GM12878 (cell line): ENCODE measurements around the gene CFAP53. TPM values are rescaled to one million over a fixed set of nuclear protein-coding genes. Genes with fewer than 3 reads are reported as not detected.
A peak's percentile ranks its signal among the peaks of the same experiment; 100 is the strongest.

ENCODE experiments used
- ATF2 ChIP-seq: IDR thresholded peaks from 2 replicates; pipeline ENCODE4 v1.6.1; 2012; ENCODE audit warnings: low read length, inconsistent platforms
- ATF3 ChIP-seq: IDR thresholded peaks from 2 replicates; pipeline ENCODE4 v1.6.1; 2011; ENCODE audit warnings: low read depth, mild to moderate bottlenecking, low read length, moderate library complexity, borderline replicate concordance; ENCODE audit errors: extremely low read depth
- CUX1 ChIP-seq: IDR thresholded peaks from 2 replicates; pipeline ENCODE4 v1.6.1; 2012; ENCODE audit warnings: improper control_type of control experiment, low read depth, low read length; ENCODE audit not compliant: insufficient replicate concordance
- EED ChIP-seq: sonication (generic); IDR thresholded peaks from 2 replicates; pipeline ENCODE4 v1.6.1; 2016; ENCODE audit warnings: antibody characterized with exemption, low read depth
- FOXM1 ChIP-seq: IDR thresholded peaks from 2 replicates; pipeline ENCODE4 v1.6.1; 2012; ENCODE audit warnings: low read depth, mild to moderate bottlenecking, inconsistent platforms, low read length, moderate library complexity
- HCFC1 ChIP-seq: fragments of 150-350 bp; IDR thresholded peaks from 2 replicates; pipeline ENCODE4 v1.6.1; 2014; ENCODE audit warnings: low read length
- IKZF1 ChIP-seq: fragments of 450-650 bp; conservative IDR thresholded peaks from 2 replicates; pipeline ENCODE4 v1.6.1; 2017; ENCODE audit warnings: antibody characterized with exemption, mild to moderate bottlenecking
- IRF4 ChIP-seq: IDR thresholded peaks from 2 replicates; pipeline ENCODE4 v1.6.1; 2011; ENCODE audit warnings: low read depth, low read length
- JUND ChIP-seq: IDR thresholded peaks from 2 replicates; pipeline ENCODE4 v1.6.1; 2012; ENCODE audit warnings: low read depth, mild to moderate bottlenecking, low read length, improper control_type of control experiment, moderate library complexity
- MTA3 ChIP-seq: IDR thresholded peaks from 2 replicates; pipeline ENCODE4 v1.6.1; 2012; ENCODE audit warnings: low read length, inconsistent platforms, borderline replicate concordance
- MYB ChIP-seq: fragments of 150-350 bp; IDR thresholded peaks from 2 replicates; pipeline ENCODE4 v1.6.1; 2014; ENCODE audit warnings: mild to moderate bottlenecking, low read depth, low read length, borderline replicate concordance
- NFXL1 ChIP-seq: fragments of 450-650 bp; IDR thresholded peaks from 2 replicates; pipeline ENCODE4 v1.6.1; 2017; ENCODE audit warnings: antibody characterized with exemption, mild to moderate bottlenecking, borderline replicate concordance
- NFYA ChIP-seq: IDR thresholded peaks from 2 replicates; pipeline ENCODE4 v1.6.1; 2011; ENCODE audit warnings: low read depth, mild to moderate bottlenecking, low read length, improper control_type of control experiment, borderline replicate concordance
- POLR2A ChIP-seq: IDR thresholded peaks from 2 replicates; pipeline ENCODE4 v1.6.1; 2011; ENCODE audit warnings: low read depth, mild to moderate bottlenecking, low read length
- RELA ChIP-seq: fragments of 450-650 bp; IDR thresholded peaks from 2 replicates; pipeline ENCODE4 v1.8.0; 2014; ENCODE audit warnings: borderline replicate concordance; ENCODE audit not compliant: partially characterized antibody
- SUPT20H ChIP-seq: IDR thresholded peaks from 2 replicates; pipeline ENCODE4 v1.6.1; 2011; ENCODE audit warnings: low read depth, mild to moderate bottlenecking, low read length, moderate library complexity, borderline replicate concordance; ENCODE audit not compliant: control insufficient read depth
- TCF7 ChIP-seq: IDR thresholded peaks from 2 replicates; pipeline ENCODE4 v1.6.1; 2014; ENCODE audit warnings: antibody characterized with exemption, borderline replicate concordance
- ZBTB33 ChIP-seq: fragments of 450-650 bp; IDR thresholded peaks from 2 replicates; pipeline ENCODE4 v1.6.1; 2017; ENCODE audit warnings: mild to moderate bottlenecking
- ZNF217 ChIP-seq: fragments of 450-650 bp; IDR thresholded peaks from 2 replicates; pipeline ENCODE4 v1.6.1; 2017; ENCODE audit warnings: antibody characterized with exemption, mild to moderate bottlenecking
- ZNF622 ChIP-seq: fragments of 450-650 bp; IDR thresholded peaks from 2 replicates; pipeline ENCODE4 v1.6.1; 2017; ENCODE audit warnings: mild to moderate bottlenecking, inconsistent platforms
- ZSCAN29 ChIP-seq: fragments of 450-650 bp; IDR thresholded peaks from 2 replicates; pipeline ENCODE4 v1.6.1; 2017; ENCODE audit warnings: mild to moderate bottlenecking, moderate library complexity
- ZZZ3 ChIP-seq: IDR thresholded peaks from 2 replicates; pipeline ENCODE4 v1.6.1; 2011; ENCODE audit warnings: low read depth; ENCODE audit not compliant: control insufficient read depth, insufficient read length
- polyA plus RNA-seq, 11 experiments: library from polyadenylated mRNA; depleted of rRNA in 4 of 11; unstranded in 6 of 11; stranded (reverse) in 5 of 11; fragments of >200 nt; fragmentation: Nextera tagmentation in 4 of 11; fragmentation: Illumina TruSeq in 1 of 11; extraction: Ambion mirVana in 4 of 11; extraction: Trizol in 1 of 11; gene quantifications; 1 replicate in 1 of 11; 2 replicates in 10 of 11; pipeline versions ENCODE4 v1.2.1 to v1.2.3, GENCODE V29; 2011 to 2016; ENCODE audit warnings: inconsistent platforms in 2 of 11, missing spikeins in 2 of 11, low read depth in 1 of 11
- total RNA-seq, 4 experiments: library from RNA; depleted of rRNA in 3 of 4; stranded (reverse); fragments of >200 nt in 3 of 4; fragmentation: Illumina TruSeq in 1 of 4; extraction: Trizol in 1 of 4; gene quantifications; 2 replicates each; pipeline versions ENCODE4 v1.2.1 to v1.2.3, GENCODE V29; 2013 to 2021

CFAP53 gene
- total and polyA plus RNA-seq, 10 of the 15 experiments (the other 5 are each of a cell fraction or from before 2014, with no cell fraction given): 0.05 to 0.31 (median 0.12) TPM; not detected in 1

DNA sequence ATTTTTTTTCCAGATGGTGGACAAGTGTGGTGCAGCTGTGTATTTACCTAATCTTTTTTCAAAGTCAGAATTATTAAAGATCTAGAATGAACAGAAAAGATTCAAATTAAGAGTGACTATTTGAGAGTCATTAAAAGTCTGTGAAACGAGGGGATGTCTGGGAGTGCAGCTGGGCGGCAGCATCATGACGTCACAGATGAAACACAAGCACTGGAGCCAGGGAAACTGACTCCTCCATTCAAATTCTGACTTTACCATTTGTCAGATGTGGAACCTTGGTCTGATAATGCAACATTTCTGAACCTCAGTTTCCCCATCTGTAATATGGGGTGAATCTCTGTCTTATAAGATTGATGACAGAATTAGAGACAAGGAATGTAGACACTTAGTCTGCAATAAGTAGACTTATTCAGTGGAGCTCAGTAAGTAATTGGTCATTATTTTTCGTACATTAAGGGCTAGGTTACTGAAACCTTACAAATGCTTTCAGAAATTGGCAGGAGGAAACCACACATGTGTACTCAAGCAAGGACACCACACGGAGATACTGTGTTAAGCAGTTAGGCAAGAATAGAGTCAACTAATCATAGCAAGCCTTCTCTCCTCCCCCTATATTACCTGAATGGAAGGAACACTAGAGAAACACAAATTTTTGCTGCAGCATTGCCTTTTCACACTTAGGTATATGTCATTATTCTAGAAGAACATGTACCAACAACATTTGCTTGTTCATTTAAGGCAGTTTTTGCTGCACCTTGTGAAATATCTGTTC lies 49.0 kb upstream of the CFAP53 start (continued):
- TF ChIP-seq ATF3: no peak
- TF ChIP-seq FOXM1: peak; percentile 78; the same call in 1 of the 2 replicates
- no peak for TF ChIP-seq ZSCAN29
- no peak for TF ChIP-seq ZNF622
- no peak for TF ChIP-seq POLR2A
- TF ChIP-seq ATF2: peak; percentile 71; the same call in 1 of the 2 replicates
- no peak for TF ChIP-seq CUX1
- no peak for TF ChIP-seq TCF7
- TF ChIP-seq RELA: no peak
- 0 out of 2 replicates have a peak, but pooled peaks have one; percentile 28 for TF ChIP-seq IRF4
- peak; percentile 16; the same call in 1 of the 2 replicates for TF ChIP-seq JUND
- TF ChIP-seq MTA3: peak; percentile 82; the same call in 1 of the 2 replicates
- TF ChIP-seq ZBTB33: no peak
- TF ChIP-seq HCFC1: no peak
- peak; percentile 94 for TF ChIP-seq ZNF217
- no peak for TF ChIP-seq SUPT20H
- TF ChIP-seq ZZZ3: no peak
- TF ChIP-seq NFYA: no peak
- TF ChIP-seq IKZF1: peak; percentile 82
- TF ChIP-seq EED: peak; percentile 73
- TF ChIP-seq NFXL1: no peak
- TF ChIP-seq MYB: no peak
